Measurements from ENCODE around the gene SERPINA12. TPM values are rescaled to one million over a fixed set of nuclear protein-coding genes. Genes with fewer than 3 reads are reported as not detected.

Gene SERPINA12
- total and polyA plus RNA-seq, 9 donors, result not detected

DNA sequence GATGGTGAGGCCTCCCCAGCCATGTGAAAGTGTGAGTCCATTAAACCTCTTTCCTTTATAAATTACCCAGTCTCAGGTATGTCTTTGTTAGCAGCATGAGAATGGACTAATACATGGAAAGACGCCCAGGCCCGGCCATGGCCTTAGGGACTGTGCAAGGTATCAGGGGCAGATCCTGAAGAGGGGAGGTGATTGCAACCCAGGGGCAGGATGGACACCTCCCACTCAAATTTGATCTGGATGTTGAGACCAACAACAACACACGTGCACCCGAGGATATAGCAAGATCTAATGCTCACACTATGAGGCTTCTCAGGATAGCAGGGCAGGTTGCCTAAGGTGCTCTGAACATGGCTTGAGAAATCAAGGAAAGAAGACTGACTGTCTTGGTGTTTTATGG lies 38.5 kb upstream of the SERPINA12 start:
- H3K9me3 ChIP-seq, result no peaks in the 10 kb centered on the region
- H3K27me3 ChIP-seq, result no peaks in the 10 kb centered on the region
- no peaks in the 10 kb centered on the region for H3K36me3 ChIP-seq
- no peak overlapping the region for H3K4me3 ChIP-seq
- intact Hi-C loops (cut with DNase I), result loop anchor here in 1 of 4 donors (10.0 kb wide), 1 partner anchor 137 kb away; no protein-coding TSS in a partner anchor
- 66 to 81% (median 78%) methylated on average over 4 of the region's 4 CpGs for WGBS, 3 donors
- no peak overlapping the region for H3K27ac ChIP-seq
- no peak for TF ChIP-seq POLR2A (IDR thresholded peaks at IDR 0.05)
- TF ChIP-seq, protein P1, sequence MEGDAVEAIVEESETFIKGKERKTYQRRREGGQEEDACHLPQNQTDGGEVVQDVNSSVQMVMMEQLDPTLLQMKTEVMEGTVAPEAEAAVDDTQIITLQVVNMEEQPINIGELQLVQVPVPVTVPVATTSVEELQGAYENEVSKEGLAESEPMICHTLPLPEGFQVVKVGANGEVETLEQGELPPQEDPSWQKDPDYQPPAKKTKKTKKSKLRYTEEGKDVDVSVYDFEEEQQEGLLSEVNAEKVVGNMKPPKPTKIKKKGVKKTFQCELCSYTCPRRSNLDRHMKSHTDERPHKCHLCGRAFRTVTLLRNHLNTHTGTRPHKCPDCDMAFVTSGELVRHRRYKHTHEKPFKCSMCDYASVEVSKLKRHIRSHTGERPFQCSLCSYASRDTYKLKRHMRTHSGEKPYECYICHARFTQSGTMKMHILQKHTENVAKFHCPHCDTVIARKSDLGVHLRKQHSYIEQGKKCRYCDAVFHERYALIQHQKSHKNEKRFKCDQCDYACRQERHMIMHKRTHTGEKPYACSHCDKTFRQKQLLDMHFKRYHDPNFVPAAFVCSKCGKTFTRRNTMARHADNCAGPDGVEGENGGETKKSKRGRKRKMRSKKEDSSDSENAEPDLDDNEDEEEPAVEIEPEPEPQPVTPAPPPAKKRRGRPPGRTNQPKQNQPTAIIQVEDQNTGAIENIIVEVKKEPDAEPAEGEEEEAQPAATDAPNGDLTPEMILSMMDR (IDR thresholded peaks at IDR 0.05), result no peak
- TF ChIP-seq EP300 (IDR thresholded peaks at IDR 0.05), result no peak
- DNase-seq, result no peak
- peaks cover 5% of the 10 kb centered on the region for H3K4me1 ChIP-seq (ENCODE audit: insufficient read depth)

DNA sequence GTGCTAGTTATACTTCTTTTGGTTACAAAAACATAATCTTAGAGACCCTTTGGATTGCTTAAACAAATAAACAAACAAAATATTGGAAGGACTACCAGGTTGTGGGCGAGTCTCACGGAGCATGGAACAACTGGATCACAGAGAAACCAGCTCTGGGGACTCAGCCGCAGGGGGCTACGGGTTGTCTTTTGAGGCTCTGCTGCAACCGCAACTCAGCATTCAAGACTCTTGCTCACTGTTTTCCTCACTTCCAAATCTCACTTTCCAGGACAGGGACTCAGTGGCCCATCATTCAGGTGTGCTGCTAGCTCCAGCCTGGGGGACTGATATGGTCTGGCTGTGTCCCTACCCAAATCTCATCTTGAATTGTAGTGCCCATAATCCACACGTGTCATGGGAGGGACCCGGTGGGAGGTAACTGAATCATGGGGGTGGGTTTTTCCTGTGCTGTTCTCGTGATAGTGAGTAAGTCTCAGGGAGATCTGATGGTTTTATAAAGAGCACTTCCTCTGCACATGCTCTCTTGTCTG lies 37.9 kb upstream of the SERPINA12 start:
- no peak overlapping the region for H3K27ac ChIP-seq
- peaks cover 5% of the 10 kb centered on the region for H3K4me1 ChIP-seq (ENCODE audit: insufficient read depth)
- no peak for DNase-seq
- H3K36me3 ChIP-seq, result no peaks in the 10 kb centered on the region
- no peak for TF ChIP-seq EP300 (IDR thresholded peaks at IDR 0.05)
- no peak for TF ChIP-seq POLR2A (IDR thresholded peaks at IDR 0.05)
- TF ChIP-seq, protein P1 (IDR thresholded peaks at IDR 0.05), result no peak
- no peaks in the 10 kb centered on the region for H3K9me3 ChIP-seq
- H3K4me3 ChIP-seq, result no peak overlapping the region
- 90 to 95% (median 93%) methylated on average over 8 of the region's 8 CpGs for WGBS, 3 donors
- intact Hi-C loops (cut with DNase I), result loop anchor here in 1 of 4 donors (10.0 kb wide), 1 partner anchor 138 kb away; no protein-coding TSS in a partner anchor
- H3K27me3 ChIP-seq, result no peaks in the 10 kb centered on the region

DNA sequence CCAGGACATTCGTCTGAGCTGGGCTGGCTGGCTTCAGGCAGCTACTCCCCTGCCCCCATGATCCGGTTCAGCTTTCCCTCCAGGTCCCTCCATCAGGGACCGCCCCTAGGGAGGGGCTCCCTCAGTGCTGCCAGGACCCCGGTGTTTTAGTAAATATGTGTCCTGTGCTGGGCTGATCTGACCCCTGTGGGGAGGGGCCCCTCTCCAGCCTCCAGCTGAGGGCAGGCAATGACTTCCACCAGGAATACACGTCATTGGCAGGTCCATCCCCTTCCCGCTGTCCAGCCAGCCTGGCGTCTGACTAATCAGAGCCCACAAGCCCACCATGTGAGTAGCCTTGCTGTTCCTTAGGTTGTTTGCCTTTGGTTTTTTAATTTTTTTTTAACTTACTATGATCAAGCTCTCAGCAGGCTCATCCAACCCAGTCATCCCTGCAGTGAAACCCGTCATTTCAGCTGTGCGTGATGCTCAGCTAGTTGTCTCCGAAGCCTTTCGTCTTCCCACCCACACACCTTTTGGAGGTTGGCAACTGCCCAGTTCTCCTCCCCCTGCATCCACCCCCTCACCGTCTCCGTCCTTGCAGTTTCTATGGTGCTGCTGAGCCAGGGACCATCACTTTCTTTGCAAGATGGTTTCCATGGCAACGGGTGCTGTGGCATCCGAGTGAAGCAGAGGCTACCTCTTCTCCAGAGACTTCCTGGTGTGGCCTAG lies 36.0 kb upstream of the SERPINA12 start:
- H3K27ac ChIP-seq, result no peak overlapping the region
- peak in 1 of 5 donors; percentile 55 for DNase-seq
- no peaks in the 10 kb centered on the region for H3K9me3 ChIP-seq
- no peaks in the 10 kb centered on the region for H3K36me3 ChIP-seq
- no peak overlapping the region for H3K4me3 ChIP-seq
- intact Hi-C loops (cut with DNase I), result loop anchor here in 1 of 4 donors (10.0 kb wide), 1 partner anchor 140 kb away; no protein-coding TSS in a partner anchor
- TF ChIP-seq, protein P1 (IDR thresholded peaks at IDR 0.05), result no peak
- TF ChIP-seq POLR2A (IDR thresholded peaks at IDR 0.05) (no peak), EP300 (IDR thresholded peaks at IDR 0.05) (no peak)
- peaks cover 7% of the 10 kb centered on the region for H3K4me1 ChIP-seq (ENCODE audit: insufficient read depth)
- no peaks in the 10 kb centered on the region for H3K27me3 ChIP-seq
- WGBS, 3 donors, result 56 to 64% (median 62%) methylated on average over 15 of the region's 15 CpGs

DNA sequence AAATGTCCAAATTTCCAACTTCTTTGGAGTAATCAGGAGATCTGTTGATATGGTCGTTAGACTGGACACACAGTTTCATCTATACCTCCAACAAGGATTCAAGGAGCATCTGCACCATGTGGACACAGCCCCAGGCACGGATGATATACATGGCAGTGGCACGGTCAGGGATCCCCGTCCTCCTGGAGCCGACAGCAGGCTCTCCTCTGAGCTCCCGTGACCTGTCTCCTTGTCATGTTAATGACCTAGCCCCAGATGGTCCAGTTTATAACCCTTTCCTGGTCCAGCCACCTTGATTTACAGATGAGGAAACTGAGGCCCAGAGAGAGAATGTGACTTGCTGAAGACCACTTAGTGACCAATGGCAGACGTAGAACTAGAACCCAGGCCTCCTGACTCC lies 35.5 kb upstream of the SERPINA12 start:
- Histone ChIP-seq H3K36me3 (no peaks in the 10 kb centered on the region), H3K9me3 (no peaks in the 10 kb centered on the region), H3K27me3 (no peaks in the 10 kb centered on the region), H3K4me1 (ENCODE audit: insufficient read depth) (peaks cover 7% of the 10 kb centered on the region), H3K27ac (no peak overlapping the region), H3K4me3 (no peak overlapping the region)
- intact Hi-C loops (cut with DNase I), result loop anchor here in 1 of 4 donors (10.0 kb wide), 1 partner anchor 140 kb away; no protein-coding TSS in a partner anchor
- 86 to 90% (median 89%) methylated on average over 7 of the region's 7 CpGs for WGBS, 3 donors
- DNase-seq, result no peak
- TF ChIP-seq POLR2A (IDR thresholded peaks at IDR 0.05) (no peak), EP300 (IDR thresholded peaks at IDR 0.05) (no peak)
- TF ChIP-seq, protein P1 (IDR thresholded peaks at IDR 0.05), result no peak

All from ovary (tissue), 9 donors.